Vagina (tissue), 2 donors: ENCODE results near the gene CD79A.

Experiments
- CTCF ChIP-seq, 3 experiments: fragments of 450-650 bp in 2 of 3; fragments of 200-600 bp in 1 of 3; sonication (generic) in 1 of 3; IDR thresholded peaks; one replicate each; pipeline ENCODE4 v1.5.1; 2017 to 2019; ENCODE audit warnings: antibody characterized with exemption in 3 of 3, mild to moderate bottlenecking in 2 of 3, moderate library complexity in 2 of 3
- POLR2A ChIP-seq, 2 donors: fragments of 450-650 bp; IDR thresholded peaks; one replicate each; pipeline ENCODE4 v1.6.1; 2017; ENCODE audit warnings: antibody characterized with exemption in 2 of 2, mild to moderate bottlenecking in 2 of 2, moderate library complexity in 2 of 2
- POLR2AphosphoS5 ChIP-seq, 2 donors: sonication (generic); formaldehyde crosslinking; IDR thresholded peaks; one replicate each; pipeline ENCODE4 v1.9.0; 2017; ENCODE audit warnings: antibody characterized with exemption in 2 of 2, mild to moderate bottlenecking in 2 of 2, low read depth in 1 of 2; ENCODE audit not compliant: insufficient read depth in 1 of 2

GRCh38 chr19:41844601-41845000 lies 32.5 kb upstream of the CD79A start, which contains the start of gene LYPD4:
- TF ChIP-seq CTCF (IDR thresholded peaks at IDR 0.05) (no peak), POLR2AphosphoS5 (IDR thresholded peaks at IDR 0.05; ENCODE audit: insufficient read depth in 1 of 2, low read depth in 1 of 2) (no peak), POLR2A (IDR thresholded peaks at IDR 0.05) (no peak)
